H9 (cell line): ENCODE measurements around the gene TRIM61. TPM values are rescaled to one million over a fixed set of nuclear protein-coding genes. Genes with fewer than 3 reads are reported as not detected.

Source experiments
- DNase-seq: peaks from one replicate; pipeline ENCODE4 v3.0.0-alpha.2; 2017
- H2AFZ ChIP-seq: one replicate; pipeline ENCODE4 v1.6.1; 2013; ENCODE audit warnings: mild to moderate bottlenecking, low read length, control low read depth, moderate library complexity
- H2AK5ac ChIP-seq: 2 replicates; pipeline ENCODE4 v1.6.1; 2013; ENCODE audit warnings: low read length, control low read depth, mixed read lengths; ENCODE audit not compliant: insufficient read length
- H2BK120ac ChIP-seq: one replicate; pipeline ENCODE4 v1.6.1; 2013; ENCODE audit warnings: low read depth, mild to moderate bottlenecking, low read length, control low read depth, inconsistent platforms; ENCODE audit not compliant: poor library complexity, severe bottlenecking
- H2BK12ac ChIP-seq: 2 replicates; pipeline ENCODE4 v1.6.1; 2013; ENCODE audit warnings: low read length, control low read depth, mixed read lengths, low read depth; ENCODE audit not compliant: insufficient read length
- H2BK15ac ChIP-seq: 2 replicates; pipeline ENCODE4 v1.6.1; 2013; ENCODE audit warnings: low read depth, low read length, control low read depth
- H2BK20ac ChIP-seq: one replicate; pipeline ENCODE4 v1.6.1; 2013; ENCODE audit warnings: low read depth, mild to moderate bottlenecking, low read length, control low read depth, inconsistent platforms; ENCODE audit not compliant: poor library complexity, severe bottlenecking
- H2BK5ac ChIP-seq: 2 replicates; pipeline ENCODE4 v1.6.1; 2013; ENCODE audit warnings: low read length, control low read depth, mixed read lengths; ENCODE audit not compliant: insufficient read length
- H3K14ac ChIP-seq: 2 replicates; pipeline ENCODE4 v1.6.1; 2013; ENCODE audit warnings: low read length, control low read depth; ENCODE audit not compliant: insufficient read depth
- H3K18ac ChIP-seq: 2 replicates; pipeline ENCODE4 v1.6.1; 2013; ENCODE audit warnings: low read depth, mild to moderate bottlenecking, mixed read lengths, low read length, control low read depth; ENCODE audit not compliant: insufficient read length
- H3K23ac ChIP-seq: 2 replicates; pipeline ENCODE4 v1.6.1; 2013; ENCODE audit warnings: low read length, control low read depth, mixed read lengths, low read depth; ENCODE audit not compliant: insufficient read length
- H3K23me2 ChIP-seq: 2 replicates; pipeline ENCODE4 v1.6.1; 2013; ENCODE audit warnings: low read depth, mild to moderate bottlenecking, mixed read lengths, low read length, control low read depth; ENCODE audit not compliant: insufficient read length, poor library complexity, severe bottlenecking
- H3K27ac ChIP-seq: 2 replicates; pipeline ENCODE4 v1.5.1; 2013; ENCODE audit warnings: low read length, control low read depth, mixed read lengths, low read depth; ENCODE audit not compliant: insufficient read length
- H3K27me3 ChIP-seq: 2 replicates; pipeline ENCODE4 v1.6.1; 2013; ENCODE audit warnings: low read length, control low read depth, inconsistent platforms; ENCODE audit not compliant: insufficient read depth
- H3K4ac ChIP-seq: 2 replicates; pipeline ENCODE4 v1.6.1; 2013; ENCODE audit warnings: low read depth, mild to moderate bottlenecking, control low read depth, inconsistent platforms, low read length, moderate library complexity
- H3K4me1 ChIP-seq: 2 replicates; pipeline ENCODE4 v1.6.1; 2013; ENCODE audit warnings: low read length, control low read depth, inconsistent platforms; ENCODE audit not compliant: insufficient read depth
- H3K4me2 ChIP-seq: 2 replicates; pipeline ENCODE4 v1.6.1; 2013; ENCODE audit warnings: low read length, control low read depth, mixed read lengths; ENCODE audit not compliant: insufficient read length, insufficient read depth
- H3K56ac ChIP-seq: 2 replicates; pipeline ENCODE4 v1.6.1; 2013; ENCODE audit warnings: low read depth, mild to moderate bottlenecking, mixed read lengths, low read length, control low read depth; ENCODE audit not compliant: insufficient read length
- H3K79me1 ChIP-seq: 2 replicates; pipeline ENCODE4 v1.6.1; 2013; ENCODE audit warnings: low read depth, mild to moderate bottlenecking, moderate library complexity, low read length, control low read depth, inconsistent platforms; ENCODE audit not compliant: insufficient read depth, poor library complexity, severe bottlenecking
- H3K79me2 ChIP-seq: 2 replicates; pipeline ENCODE4 v1.6.1; 2013; ENCODE audit warnings: low read length, control low read depth, inconsistent platforms; ENCODE audit not compliant: insufficient read depth
- H3K9ac ChIP-seq: 2 replicates; pipeline ENCODE4 v1.6.1; 2013; ENCODE audit warnings: low read length, control low read depth, mixed read lengths; ENCODE audit not compliant: insufficient read length; ENCODE audit errors: extremely low read depth
- H3K9me3 ChIP-seq: one replicate; pipeline ENCODE4 v1.6.1; 2013; ENCODE audit warnings: low read depth, low read length, inconsistent platforms; ENCODE audit not compliant: control insufficient read depth
- H3T11ph ChIP-seq: one replicate; pipeline ENCODE4 v1.6.1; 2013; ENCODE audit warnings: mild to moderate bottlenecking, low read length, control low read depth, inconsistent platforms
- H4K20me1 ChIP-seq: one replicate; pipeline ENCODE4 v1.6.1; 2013; ENCODE audit not compliant: control insufficient read depth, insufficient read length, insufficient read depth
- H4K5ac ChIP-seq: 2 replicates; pipeline ENCODE4 v1.6.1; 2013; ENCODE audit warnings: low read depth, mild to moderate bottlenecking, mixed read lengths, low read length, control low read depth; ENCODE audit not compliant: insufficient read length
- H4K8ac ChIP-seq: replicated peaks from 2 replicates; pipeline ENCODE4 v1.6.1; 2013; ENCODE audit warnings: low read length, control low read depth, mixed read lengths, low read depth; ENCODE audit not compliant: insufficient read length
- H4K91ac ChIP-seq: 2 replicates; pipeline ENCODE4 v1.6.1; 2013; ENCODE audit warnings: low read depth, mild to moderate bottlenecking, moderate library complexity, mixed read lengths, low read length, control low read depth; ENCODE audit not compliant: insufficient read length
- H3K27ac Mint-ChIP-seq, 3 experiments: 2 replicates in 2 of 3; 3 replicates in 1 of 3; pipeline ENCODE4 v1.8.0; 2020 to 2021; ENCODE audit warnings: mixed read lengths in 3 of 3, mild to moderate bottlenecking in 1 of 3, moderate library complexity in 1 of 3
- H3K27me3 Mint-ChIP-seq: 2 replicates; pipeline ENCODE4 v1.8.0; 2021; ENCODE audit warnings: low read depth, mild to moderate bottlenecking, moderate library complexity, mixed read lengths
- H3K36me3 Mint-ChIP-seq, 3 experiments: 2 replicates in 2 of 3; 3 replicates in 1 of 3; pipeline ENCODE4 v1.8.0; 2020 to 2021; ENCODE audit warnings: low read depth in 3 of 3, mixed read lengths in 3 of 3; ENCODE audit not compliant: insufficient read depth in 1 of 3
- H3K4me1 Mint-ChIP-seq, 2 experiments: 2 replicates each; pipeline ENCODE4 v1.8.0; 2020; ENCODE audit warnings: mixed read lengths in 2 of 2
- H3K4me3 Mint-ChIP-seq, 2 experiments: 2 replicates in 1 of 2; 3 replicates in 1 of 2; pipeline ENCODE4 v1.8.0; 2020 to 2021; ENCODE audit warnings: mild to moderate bottlenecking in 2 of 2, mixed read lengths in 2 of 2, moderate library complexity in 1 of 2
- H3K9me3 Mint-ChIP-seq, 2 experiments: 2 replicates in 1 of 2; 3 replicates in 1 of 2; pipeline ENCODE4 v1.8.0; 2020; ENCODE audit warnings: mild to moderate bottlenecking in 2 of 2, mixed read lengths in 2 of 2, moderate library complexity in 1 of 2
- WGBS: extraction: QIAGEN DNeasy Blood & Tissue Kit; methylation state at CpG from one replicate; pipeline ENCODE4 v1.1.7; 2013; ENCODE audit warnings: missing lambda C conversion rate, low lambda C conversion rate, mixed read lengths; ENCODE audit not compliant: insufficient read length; ENCODE audit errors: extremely low coverage; 5-methylcytosine and 5-hydroxymethylcytosine counted together
- total RNA-seq: library from RNA; stranded (reverse); gene quantifications from 2 replicates; pipeline ENCODE4 v1.2.1, GENCODE V29; 2021
- TF ChIP-seq, protein P1 (sequence below): fragments of 200-600 bp; sonication (generic); conservative IDR thresholded peaks from 3 replicates; pipeline ENCODE4 v1.8.0; 2021; ENCODE audit warnings: antibody characterized with exemption, mild to moderate bottlenecking

Gene TRIM61
- total RNA-seq, 1 experiment from 2014 or later = 0.52 TPM

GRCh38 chr4:164949448-164950143, 27.9 kb downstream of the TRIM61 start:
- H2AFZ ChIP-seq = no peak overlapping the region
- no peaks in the 10 kb centered on the region for H4K20me1 ChIP-seq
- Mint-ChIP-seq H3K4me1 (peaks cover 30 to 31% of the 10 kb centered on the region in 2 experiments), H3K36me3 (no peaks in the 10 kb centered on the region), H3K27ac (no peak overlapping the region), H3K9me3 (no peaks in the 10 kb centered on the region), H3K27me3 (no peaks in the 10 kb centered on the region), H3K4me3 (no peak overlapping the region)
- H3K27ac ChIP-seq = no peak overlapping the region
- no peak overlapping the region for H4K91ac ChIP-seq
- DNase-seq = peak; percentile 62
- no peak overlapping the region for H3T11ph ChIP-seq
- H3K4me2 ChIP-seq = no peak overlapping the region
- H2BK15ac ChIP-seq = no peak overlapping the region
- H3K23ac ChIP-seq = no peak overlapping the region
- TF ChIP-seq, protein P1, sequence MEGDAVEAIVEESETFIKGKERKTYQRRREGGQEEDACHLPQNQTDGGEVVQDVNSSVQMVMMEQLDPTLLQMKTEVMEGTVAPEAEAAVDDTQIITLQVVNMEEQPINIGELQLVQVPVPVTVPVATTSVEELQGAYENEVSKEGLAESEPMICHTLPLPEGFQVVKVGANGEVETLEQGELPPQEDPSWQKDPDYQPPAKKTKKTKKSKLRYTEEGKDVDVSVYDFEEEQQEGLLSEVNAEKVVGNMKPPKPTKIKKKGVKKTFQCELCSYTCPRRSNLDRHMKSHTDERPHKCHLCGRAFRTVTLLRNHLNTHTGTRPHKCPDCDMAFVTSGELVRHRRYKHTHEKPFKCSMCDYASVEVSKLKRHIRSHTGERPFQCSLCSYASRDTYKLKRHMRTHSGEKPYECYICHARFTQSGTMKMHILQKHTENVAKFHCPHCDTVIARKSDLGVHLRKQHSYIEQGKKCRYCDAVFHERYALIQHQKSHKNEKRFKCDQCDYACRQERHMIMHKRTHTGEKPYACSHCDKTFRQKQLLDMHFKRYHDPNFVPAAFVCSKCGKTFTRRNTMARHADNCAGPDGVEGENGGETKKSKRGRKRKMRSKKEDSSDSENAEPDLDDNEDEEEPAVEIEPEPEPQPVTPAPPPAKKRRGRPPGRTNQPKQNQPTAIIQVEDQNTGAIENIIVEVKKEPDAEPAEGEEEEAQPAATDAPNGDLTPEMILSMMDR = peak; percentile 66
- H2BK120ac ChIP-seq = no peak overlapping the region
- no peaks in the 10 kb centered on the region for H3K79me1 ChIP-seq
- no peaks in the 10 kb centered on the region for H3K79me2 ChIP-seq
- no CpG with 5 or more reads among the region's 1 CpG for whole genome bisulfite sequencing
- no peaks in the 10 kb centered on the region for H3K23me2 ChIP-seq
- H2BK5ac ChIP-seq = no peak overlapping the region
- H3K4me1 ChIP-seq = no peaks in the 10 kb centered on the region
- H3K9me3 ChIP-seq = no peaks in the 10 kb centered on the region
- H4K8ac ChIP-seq = no peak overlapping the region
- H2BK12ac ChIP-seq = no peak overlapping the region
- no peak overlapping the region for H3K4ac ChIP-seq
- H2BK20ac ChIP-seq = no peak overlapping the region
- H2AK5ac ChIP-seq = no peak overlapping the region
- no peak overlapping the region for H3K9ac ChIP-seq
- no peak overlapping the region for H3K56ac ChIP-seq
- H4K5ac ChIP-seq = no peak overlapping the region
- no peak overlapping the region for H3K18ac ChIP-seq
- H3K14ac ChIP-seq = no peak overlapping the region
- no peaks in the 10 kb centered on the region for H3K27me3 ChIP-seq
